ENCODE results near the gene SLC8A1. TPM values are rescaled to one million over a fixed set of nuclear protein-coding genes. Genes with fewer than 3 reads are reported as not detected.

Gene SLC8A1
- total RNA-seq, 1 experiment from 2014 or later = 1.7 TPM

DNA sequence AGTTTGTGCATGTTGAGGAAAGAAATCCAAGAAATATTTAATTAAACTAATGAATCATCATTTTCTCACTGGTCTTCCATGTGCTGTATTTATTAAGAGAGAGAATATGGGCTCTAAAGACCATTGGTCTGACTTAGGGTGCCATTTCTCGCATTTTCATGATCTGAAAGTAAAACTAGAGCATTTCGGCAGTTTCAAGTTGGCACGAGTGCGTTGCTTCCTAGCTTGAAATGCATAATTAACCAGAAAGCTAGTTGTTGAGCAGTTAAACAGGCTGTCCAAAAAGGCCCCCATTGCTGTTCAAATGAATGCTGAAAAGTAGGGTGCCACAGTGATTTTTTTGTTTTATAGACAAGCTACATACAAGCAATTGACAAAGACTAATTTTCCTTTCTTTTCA is 47.4 kb downstream of the SLC8A1 start:
- Mint-ChIP-seq H3K9me3 (peaks cover 2 to 4% of the 10 kb centered on the region in 2 experiments; a peak in 1 of 5 replicates), H3K4me1 (peaks cover 19 to 21% of the 10 kb centered on the region in 2 experiments), H3K27ac (no peak overlapping the region), H3K4me3 (no peak overlapping the region), H3K36me3 (ENCODE audit: insufficient read depth in 1 of 3, low read depth in 3 of 3) (no peaks in the 10 kb centered on the region), H3K27me3 (ENCODE audit: low read depth) (no peaks in the 10 kb centered on the region)
- TF ChIP-seq, protein P1, sequence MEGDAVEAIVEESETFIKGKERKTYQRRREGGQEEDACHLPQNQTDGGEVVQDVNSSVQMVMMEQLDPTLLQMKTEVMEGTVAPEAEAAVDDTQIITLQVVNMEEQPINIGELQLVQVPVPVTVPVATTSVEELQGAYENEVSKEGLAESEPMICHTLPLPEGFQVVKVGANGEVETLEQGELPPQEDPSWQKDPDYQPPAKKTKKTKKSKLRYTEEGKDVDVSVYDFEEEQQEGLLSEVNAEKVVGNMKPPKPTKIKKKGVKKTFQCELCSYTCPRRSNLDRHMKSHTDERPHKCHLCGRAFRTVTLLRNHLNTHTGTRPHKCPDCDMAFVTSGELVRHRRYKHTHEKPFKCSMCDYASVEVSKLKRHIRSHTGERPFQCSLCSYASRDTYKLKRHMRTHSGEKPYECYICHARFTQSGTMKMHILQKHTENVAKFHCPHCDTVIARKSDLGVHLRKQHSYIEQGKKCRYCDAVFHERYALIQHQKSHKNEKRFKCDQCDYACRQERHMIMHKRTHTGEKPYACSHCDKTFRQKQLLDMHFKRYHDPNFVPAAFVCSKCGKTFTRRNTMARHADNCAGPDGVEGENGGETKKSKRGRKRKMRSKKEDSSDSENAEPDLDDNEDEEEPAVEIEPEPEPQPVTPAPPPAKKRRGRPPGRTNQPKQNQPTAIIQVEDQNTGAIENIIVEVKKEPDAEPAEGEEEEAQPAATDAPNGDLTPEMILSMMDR (conservative IDR thresholded peaks at IDR 0.05) = no peak
- Histone ChIP-seq H3K4ac (ENCODE audit: low read depth, low read length) (no peak overlapping the region), H3K9ac (ENCODE audit: extremely low read depth, insufficient read length, low read length) (no peak overlapping the region), H3K79me2 (ENCODE audit: insufficient read depth, low read length) (no peaks in the 10 kb centered on the region), H3T11ph (ENCODE audit: low read length) (no peak overlapping the region), H3K18ac (ENCODE audit: insufficient read length, low read depth, low read length) (no peak overlapping the region), H3K4me2 (ENCODE audit: insufficient read depth, insufficient read length, low read length) (no peak overlapping the region), H2BK5ac (ENCODE audit: insufficient read length, low read length) (no peak overlapping the region), H4K20me1 (ENCODE audit: control insufficient read depth, insufficient read depth, insufficient read length) (no peaks in the 10 kb centered on the region), H3K27me3 (ENCODE audit: insufficient read depth, low read length) (no peaks in the 10 kb centered on the region), H3K14ac (ENCODE audit: insufficient read depth, low read length) (no peak overlapping the region), H3K27ac (ENCODE audit: insufficient read length, low read depth, low read length) (no peak overlapping the region), H3K4me1 (ENCODE audit: insufficient read depth, low read length) (peaks cover 2% of the 10 kb centered on the region; the same call in 1 of the 2 replicates), H2BK120ac (ENCODE audit: low read depth, low read length, poor library complexity, severe bottlenecking) (no peak overlapping the region), H3K9me3 (ENCODE audit: control insufficient read depth, low read depth, low read length) (no peaks in the 10 kb centered on the region), H4K91ac (ENCODE audit: insufficient read length, low read depth, low read length) (no peak overlapping the region), H3K56ac (ENCODE audit: insufficient read length, low read depth, low read length) (no peak overlapping the region), H3K79me1 (ENCODE audit: insufficient read depth, low read depth, low read length, poor library complexity, severe bottlenecking) (no peaks in the 10 kb centered on the region), H4K5ac (ENCODE audit: insufficient read length, low read depth, low read length) (no peak overlapping the region), H2AK5ac (ENCODE audit: insufficient read length, low read length) (no peak overlapping the region), H4K8ac (replicated peaks; ENCODE audit: insufficient read length, low read depth, low read length) (no peak overlapping the region), H2AFZ (ENCODE audit: low read length) (no peak overlapping the region), H3K23me2 (ENCODE audit: insufficient read length, low read depth, low read length, poor library complexity, severe bottlenecking) (no peaks in the 10 kb centered on the region), H2BK20ac (ENCODE audit: low read depth, low read length, poor library complexity, severe bottlenecking) (no peak overlapping the region), H3K23ac (ENCODE audit: insufficient read length, low read depth, low read length) (no peak overlapping the region), H2BK12ac (ENCODE audit: insufficient read length, low read depth, low read length) (no peak overlapping the region), H2BK15ac (ENCODE audit: low read depth, low read length) (no peak overlapping the region)
- no peak for DNase-seq
- WGBS (ENCODE audit: extremely low coverage, insufficient read length, low lambda C conversion rate) = no CpG with 5 or more reads among the region's 4 CpGs

All from H9 (cell line).